ENCODE results near the gene HPCAL1.

The HPCAL1 gene

DNA sequence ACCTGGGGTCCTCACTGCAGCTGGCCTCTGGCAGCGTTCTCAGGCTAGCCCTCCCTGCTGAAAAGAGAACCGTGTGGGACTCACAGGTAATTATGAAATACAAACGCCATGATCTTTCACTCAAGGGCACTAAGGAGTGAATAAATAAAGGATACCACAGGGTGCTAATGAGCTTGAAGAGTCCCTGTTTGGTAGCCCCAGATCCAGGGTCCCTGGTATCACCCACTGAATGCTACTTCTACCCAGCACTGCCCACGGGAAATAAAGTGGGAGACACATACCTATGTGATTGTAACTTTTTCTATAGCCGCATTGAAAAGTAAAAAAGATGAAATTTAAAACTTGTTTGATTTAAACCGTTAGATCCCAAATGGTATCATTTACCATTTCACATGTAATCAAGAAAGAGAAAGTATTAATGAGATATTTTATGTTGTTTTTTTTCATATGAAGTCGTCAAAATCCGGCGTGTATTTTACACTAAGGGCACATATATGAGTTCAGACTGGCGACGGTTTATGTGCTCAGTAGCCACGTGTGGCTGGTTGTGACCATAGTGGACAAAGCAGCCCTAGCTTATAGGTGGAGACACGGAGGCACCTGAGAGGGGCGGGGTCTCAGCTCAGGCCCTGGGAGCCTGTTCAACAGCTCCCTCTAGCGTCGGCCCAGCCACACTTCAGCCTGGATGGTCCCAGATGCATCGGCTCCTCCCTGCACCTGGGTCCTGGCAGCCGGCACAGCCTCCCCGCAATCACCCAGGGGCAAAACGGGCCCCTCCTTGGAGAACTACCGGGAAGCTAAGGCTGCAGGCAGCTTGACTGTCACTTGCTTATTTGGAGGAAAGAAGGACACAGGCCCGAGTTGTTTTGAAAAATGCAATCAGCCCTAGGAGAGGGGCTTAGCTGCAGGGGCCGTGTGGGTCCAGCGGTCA is 106.2 kb downstream of the HPCAL1 start:
- H3K4me3 ChIP-seq, result peak overlapping the region in 3 of 7 experiments; percentile 4 to 13 (median 8)
- H3K27ac ChIP-seq, result peak overlapping the region in 17 of 21 experiments; percentile 0 to 75 (median 57)

DNA sequence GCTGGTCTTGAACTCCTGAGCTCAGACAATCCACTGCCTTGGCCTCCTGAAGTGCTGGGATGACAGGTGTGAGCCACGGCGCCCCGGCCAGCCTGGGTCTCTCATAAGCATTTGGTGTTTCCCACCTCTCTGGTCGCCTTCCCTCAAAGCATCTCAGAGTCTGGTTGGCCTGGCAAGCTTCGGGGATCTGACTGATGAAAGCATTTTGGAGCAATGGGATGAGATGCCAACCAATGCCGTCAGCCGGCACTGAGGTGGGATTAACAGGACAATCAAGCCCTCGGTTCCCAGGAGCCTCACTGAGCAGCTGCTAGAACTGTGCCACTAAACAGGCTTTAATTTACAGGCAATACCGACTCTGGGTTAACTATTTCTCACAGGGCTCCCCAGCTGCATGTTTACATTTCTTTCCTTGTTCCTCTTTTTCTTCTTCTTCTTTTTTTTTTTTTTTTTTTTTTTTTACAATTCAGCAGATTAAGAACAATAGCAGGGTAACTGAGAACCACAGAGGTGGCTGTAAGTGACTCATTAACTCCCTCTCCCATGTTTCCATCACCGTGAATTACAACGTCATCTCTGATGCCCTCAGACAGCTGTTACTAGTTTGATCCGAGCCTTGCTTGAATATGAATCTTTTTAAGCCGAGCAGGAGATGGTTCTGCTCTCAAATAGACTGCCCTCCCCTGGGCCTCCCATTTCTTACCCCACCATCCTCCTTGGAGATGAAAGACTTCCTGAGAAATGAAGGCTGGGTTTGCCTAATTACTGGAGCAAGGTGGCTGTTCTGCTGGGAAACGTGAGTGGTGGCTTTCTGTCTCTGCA is 107.5 kb downstream of the HPCAL1 start:
- H3K4me3 ChIP-seq, result no peak overlapping the region
- peak overlapping the region in 3 of 21 experiments; percentile 33 to 63 (median 58) for H3K27ac ChIP-seq

DNA sequence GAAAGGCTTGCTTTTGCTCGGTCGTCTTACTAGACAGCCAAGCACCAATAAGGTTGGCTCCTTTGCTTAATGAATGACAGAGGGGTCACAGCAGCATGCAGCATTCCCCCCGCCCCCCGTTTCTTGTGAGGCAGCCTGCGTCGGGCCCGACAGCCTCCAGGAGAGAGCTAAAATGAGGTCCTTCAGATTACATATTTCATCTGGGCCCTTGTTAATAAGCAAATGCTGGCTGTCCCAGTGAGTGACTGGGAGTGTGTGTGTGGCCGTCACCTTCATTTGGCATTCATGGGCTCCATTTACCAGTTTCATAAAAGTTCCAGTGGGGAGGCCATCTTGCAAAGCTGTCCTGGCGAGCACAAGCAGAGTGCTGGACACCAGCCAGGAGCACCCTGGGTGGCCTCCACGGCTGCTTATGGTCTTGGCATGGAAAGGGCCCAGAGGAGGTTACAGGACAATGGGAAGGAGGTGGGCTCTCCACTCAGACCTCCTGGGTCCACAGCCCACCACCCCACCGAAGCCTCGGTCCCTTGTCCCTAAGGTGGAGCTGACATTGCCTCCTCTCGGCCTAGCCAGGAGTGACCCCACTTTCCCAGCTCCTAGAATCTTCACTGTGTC is 108.2 kb downstream of the HPCAL1 start:
- H3K4me3 ChIP-seq, result no peak overlapping the region
- H3K27ac ChIP-seq, result no peak overlapping the region

DNA sequence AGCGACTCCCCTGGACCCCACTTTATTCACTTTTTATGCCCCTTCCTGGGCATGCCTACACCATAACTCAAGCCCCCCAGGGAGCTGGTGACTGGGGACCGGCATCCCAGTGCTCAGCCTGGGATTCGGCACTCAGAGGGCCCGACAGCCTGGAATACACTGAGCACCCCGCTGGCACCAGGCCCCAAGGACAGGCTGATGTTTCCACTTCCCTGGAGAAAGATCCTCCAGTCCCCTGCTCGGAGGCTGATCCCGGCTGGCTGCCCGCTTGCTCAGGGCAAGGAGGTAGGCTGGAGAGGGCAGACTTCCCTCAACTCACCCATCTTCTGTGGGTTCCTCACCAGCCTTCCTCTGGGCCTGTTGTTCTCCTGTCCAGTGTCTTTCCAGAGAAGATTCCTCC is 108.9 kb downstream of the HPCAL1 start:
- no peak overlapping the region for H3K27ac ChIP-seq
- no peak overlapping the region for H3K4me3 ChIP-seq

DNA sequence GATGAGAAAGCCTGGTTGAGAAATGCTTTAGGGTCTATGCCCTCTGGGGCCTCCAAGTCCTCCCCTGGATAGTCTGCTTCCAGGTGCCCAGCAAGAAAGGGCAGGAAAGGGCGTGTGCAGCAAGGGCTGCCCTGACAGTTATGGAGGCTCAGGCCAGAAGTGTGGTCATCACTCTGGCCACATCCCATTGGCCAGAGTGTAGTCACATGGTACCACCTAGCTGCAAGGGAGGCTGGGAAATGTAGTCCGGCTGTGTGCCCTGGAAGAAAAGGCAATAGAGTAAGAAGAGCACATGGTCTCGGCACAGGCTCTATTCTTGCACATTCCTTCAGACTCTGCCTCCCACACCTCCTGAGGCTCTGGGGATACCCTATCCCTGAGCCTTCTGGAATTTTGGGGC is 109.7 kb downstream of the HPCAL1 start:
- H3K27ac ChIP-seq, result no peak overlapping the region
- H3K4me3 ChIP-seq, result no peak overlapping the region

DNA sequence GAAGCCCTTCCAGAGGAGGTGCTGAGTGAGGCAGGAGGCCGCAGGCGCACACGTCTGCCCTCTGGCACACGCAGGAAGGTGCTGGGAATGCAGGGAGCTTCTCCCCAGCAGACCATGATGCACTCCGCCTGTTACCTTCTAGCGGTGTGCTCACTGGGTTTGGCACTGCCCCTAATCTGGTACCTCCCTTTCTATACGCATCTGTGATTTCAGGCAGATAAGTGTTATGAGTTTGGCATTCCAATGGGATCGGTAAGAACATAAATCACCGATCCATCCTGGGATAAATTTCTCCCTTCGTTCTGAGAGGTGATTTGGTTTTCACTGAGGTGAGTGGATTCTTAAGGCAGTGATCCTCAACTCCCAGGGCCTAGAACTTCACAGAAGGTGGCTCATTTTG is 110.8 kb downstream of the HPCAL1 start:
- no peak overlapping the region for H3K4me3 ChIP-seq
- H3K27ac ChIP-seq, result no peak overlapping the region

DNA sequence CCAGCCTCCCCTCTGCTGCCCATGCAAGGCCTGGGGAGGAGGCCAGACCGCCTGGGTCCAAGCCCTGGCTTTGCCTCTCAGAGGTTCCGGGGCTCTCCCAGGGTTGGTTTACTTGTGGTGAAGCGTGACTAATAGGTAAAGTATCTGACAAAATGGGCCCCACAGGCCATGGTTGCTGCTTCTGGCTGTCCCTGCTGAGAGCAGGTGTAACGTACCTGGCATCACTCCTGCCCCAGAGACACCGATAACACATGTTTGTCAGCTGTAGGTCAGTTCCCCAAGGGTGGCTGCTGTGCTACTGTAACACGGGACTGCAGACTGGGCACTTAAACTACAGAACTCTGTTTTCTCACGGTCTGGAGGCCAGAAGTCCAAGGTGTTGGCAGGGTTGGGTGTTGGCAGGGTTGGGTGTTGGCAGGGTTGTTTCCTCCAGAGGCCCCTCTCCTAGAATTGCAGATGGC is 111.3 kb downstream of the HPCAL1 start:
- Histone ChIP-seq H3K27ac (no peak overlapping the region), H3K4me3 (no peak overlapping the region)

DNA sequence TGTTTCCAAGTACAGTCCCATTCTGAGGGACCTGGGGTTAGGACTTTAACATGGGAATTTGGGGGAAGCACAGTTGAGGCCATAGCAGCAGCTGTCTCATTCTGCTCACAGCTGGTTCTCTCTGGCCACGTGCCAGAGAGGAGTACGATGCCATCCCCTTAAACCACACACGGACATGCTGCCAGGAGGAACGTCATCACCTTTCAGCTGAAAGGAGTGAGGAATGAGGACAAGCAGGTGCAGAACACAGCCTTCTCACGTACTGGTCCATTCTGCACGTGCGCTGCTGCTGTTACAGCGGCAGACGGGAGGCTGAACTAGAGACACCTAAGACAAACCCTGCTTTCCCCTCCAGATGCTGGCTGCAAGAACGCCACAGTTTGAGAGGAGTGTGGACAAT is 111.9 kb downstream of the HPCAL1 start:
- no peak overlapping the region for H3K4me3 ChIP-seq
- no peak overlapping the region for H3K27ac ChIP-seq

DNA sequence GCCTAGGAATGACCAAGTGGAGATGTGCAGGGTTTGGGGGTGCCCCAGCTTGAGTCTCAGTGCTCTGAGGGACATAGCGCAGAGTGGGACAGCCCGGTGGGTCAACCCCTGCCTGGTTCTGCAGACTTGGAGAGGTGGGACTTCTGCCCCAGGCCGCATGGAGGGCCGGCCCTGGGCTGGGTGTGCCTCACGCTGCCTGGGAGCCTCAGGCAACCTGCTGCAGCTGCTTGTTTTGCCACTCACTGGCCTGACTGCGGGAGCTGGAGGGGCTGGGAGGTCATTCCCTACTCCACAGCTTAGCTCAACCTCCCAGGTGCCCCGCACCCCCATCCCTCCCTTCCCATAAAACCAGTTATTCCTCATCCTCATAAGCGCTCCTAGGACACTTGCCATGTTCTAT is 112.3 kb downstream of the HPCAL1 start:
- no peak overlapping the region for H3K27ac ChIP-seq

DNA sequence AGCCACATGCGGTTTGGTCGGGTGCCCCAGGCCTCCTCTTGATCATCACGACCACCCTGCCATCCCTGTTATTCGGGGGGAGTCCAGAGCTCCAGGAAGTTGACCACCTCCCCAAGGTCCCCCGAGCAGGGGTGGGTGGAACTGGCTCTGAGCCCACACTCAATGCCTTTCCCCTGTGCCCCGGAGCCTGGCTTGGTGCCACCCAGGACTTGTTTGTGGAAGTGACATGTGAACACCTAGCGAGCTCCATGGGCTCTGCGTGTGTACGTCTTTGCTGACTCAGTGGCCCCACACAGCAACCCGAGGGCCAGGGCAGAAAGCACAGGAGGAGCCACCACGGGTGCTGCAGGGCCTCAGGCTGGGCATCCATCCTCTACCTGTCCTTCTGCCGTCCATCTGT is 112.9 kb downstream of the HPCAL1 start:
- H3K4me3 ChIP-seq, result no peak overlapping the region
- H3K27ac ChIP-seq, result no peak overlapping the region

More for the DNA sequence above, 112.3 kb downstream of the HPCAL1 start:
- H3K4me3 ChIP-seq, result no peak overlapping the region

DNA sequence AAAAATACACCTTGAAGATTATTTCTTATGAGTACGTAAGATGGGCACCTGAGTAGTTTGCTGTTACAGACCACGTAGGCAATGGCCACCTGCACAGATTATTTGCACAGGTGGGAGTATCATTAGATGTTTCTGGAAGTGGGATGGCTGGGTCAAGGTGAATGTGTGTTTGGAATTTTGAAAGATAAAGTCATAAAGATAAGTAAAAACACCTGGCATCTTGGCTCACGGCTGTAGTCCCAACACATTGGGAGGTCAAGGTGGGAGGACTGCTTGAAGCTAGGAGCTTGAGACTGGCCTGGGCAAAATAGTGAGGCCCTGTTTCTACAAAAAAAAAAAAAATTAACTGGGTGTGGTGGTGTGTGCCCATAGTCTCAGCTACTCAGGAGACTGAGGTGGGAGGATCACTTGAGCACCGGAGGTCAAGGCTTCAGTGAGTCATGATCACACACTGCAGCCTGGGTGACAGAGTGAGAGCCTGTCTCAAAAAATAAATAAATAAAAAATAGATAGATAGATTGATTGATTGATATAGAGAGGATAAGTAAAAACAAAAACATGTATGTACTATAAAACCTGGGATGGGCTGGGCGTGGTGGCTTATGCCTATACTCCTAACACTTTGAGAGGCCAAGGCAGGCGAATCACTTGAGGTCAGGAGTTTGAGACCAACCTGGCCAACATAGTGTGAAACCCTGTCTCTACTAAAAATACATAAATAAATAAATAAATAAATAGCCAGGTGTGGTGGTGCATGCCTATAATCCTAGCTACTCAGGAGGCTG is 115.0 kb downstream of the HPCAL1 start:
- Histone ChIP-seq H3K27ac (no peak overlapping the region), H3K4me3 (no peak overlapping the region)

DNA sequence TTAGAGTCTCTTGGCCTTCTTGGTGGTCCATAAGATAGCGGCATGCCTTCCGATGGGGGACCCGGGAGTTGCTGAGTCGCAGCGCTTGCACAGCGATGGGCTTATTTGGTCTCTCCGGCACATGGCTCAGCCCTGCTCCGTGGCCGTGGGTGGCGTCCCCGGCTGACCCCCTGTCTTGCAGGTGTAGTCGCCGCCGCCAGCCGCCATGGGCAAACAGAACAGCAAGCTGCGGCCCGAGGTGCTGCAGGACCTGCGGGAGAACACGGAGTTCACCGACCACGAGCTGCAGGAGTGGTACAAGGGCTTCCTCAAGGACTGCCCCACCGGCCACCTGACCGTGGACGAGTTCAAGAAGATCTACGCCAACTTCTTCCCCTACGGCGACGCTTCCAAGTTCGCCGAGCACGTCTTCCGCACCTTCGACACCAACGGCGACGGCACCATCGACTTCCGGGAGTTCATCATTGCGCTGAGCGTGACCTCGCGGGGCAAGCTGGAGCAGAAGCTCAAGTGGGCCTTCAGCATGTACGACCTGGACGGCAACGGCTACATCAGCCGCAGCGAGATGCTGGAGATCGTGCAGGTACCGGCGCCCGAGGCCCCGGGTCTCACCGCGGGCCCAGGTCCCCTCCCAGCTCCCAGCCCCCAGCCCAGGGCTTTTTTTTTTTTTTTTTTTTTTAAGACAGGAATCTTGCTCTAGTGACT is 117.0 kb downstream of the HPCAL1 start:
- no peak overlapping the region for H3K27ac ChIP-seq
- no peak overlapping the region for H3K4me3 ChIP-seq

DNA sequence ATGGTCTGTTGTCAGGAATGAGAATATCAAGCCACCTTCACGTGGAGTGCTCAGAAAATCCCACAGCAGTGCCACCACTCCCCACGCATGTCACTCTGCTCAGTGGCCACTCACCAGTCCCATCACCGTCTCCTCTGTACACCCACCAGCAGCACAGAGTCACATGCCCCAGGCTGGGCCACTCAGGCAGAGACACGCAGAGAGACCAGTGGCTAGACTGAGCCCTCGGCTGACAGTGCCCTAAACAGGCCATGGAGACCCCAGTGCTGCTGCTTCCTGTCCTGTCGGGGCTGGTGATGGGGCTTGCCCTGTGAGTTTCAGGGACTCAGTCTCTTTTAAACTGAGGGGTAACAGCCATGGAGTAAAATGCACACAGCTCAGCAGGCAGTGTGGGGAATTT is 119.5 kb downstream of the HPCAL1 start:
- H3K4me3 ChIP-seq, result no peak overlapping the region

DNA sequence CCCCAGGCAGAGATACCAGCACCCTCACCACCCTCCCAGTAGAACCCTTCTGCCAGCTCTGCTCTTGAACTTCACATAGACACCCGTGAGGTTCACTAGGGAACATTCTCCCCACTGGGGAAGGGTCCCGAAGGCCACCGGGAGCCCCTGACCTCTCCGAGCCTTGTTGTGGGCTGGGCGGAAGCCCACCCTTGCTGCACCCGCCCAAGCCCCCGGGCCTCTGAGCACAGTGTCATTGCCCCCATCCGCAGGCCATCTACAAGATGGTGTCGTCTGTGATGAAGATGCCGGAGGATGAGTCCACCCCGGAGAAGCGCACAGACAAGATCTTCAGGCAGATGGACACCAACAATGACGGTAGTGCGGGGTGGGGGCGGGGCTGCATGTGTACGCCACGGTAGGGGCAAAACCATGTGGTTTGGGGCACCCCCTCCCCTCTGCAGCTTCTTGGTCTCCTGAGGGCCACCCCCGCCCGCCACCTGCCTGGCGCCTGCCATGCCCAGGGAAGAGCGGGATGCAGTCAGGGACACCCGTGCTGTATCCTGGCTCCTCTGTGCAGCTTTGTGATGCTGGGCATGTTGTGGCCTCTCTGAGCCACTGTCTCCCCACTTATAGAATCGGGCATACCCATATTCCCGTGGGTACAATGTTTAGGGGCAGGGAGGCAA is 120.2 kb downstream of the HPCAL1 start:
- no peak overlapping the region for H3K4me3 ChIP-seq
- no peak overlapping the region for H3K27ac ChIP-seq

More for the DNA sequence above, 119.5 kb downstream of the HPCAL1 start:
- no peak overlapping the region for H3K27ac ChIP-seq

DNA sequence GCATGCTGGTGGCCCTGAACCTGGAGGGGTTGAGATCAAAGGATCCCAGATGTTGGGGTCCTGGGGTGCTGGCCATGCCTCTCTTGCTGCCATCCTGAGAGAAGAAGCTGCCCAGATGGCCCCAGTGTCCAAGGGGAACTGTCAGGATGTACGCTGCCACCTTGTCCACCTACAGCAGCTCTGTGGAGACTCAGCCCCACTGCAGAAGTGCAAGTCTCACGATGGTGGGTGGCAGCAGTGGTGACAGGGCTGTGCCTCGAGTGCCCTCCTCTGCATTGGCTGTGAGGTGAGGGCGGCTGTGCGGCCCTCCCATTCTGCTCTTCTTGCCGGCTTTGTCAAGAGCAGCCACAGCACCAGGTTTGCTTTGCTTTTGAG is 120.7 kb downstream of the HPCAL1 start:
- Histone ChIP-seq H3K27ac (no peak overlapping the region), H3K4me3 (no peak overlapping the region)

DNA sequence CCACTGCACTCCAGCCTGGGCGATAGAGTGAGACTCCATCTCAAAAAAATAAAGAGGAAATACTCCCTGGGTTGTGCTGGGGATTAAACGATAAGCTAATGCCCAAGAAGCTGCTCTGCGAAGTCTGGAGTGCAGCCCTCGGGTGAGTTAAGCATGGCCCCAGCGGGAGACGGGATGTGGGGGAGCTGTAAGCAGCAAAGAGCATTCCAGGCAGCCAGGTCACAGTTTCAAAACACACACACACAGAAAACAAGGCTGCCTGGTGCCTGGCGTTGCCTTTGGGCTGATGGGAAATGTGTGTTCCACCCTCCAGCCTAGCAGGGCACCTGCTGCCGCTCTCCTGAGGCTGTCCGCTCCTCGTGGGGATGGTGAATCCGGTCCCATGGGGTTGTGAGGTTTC is 121.3 kb downstream of the HPCAL1 start:
- H3K27ac ChIP-seq, result no peak overlapping the region
- no peak overlapping the region for H3K4me3 ChIP-seq

DNA sequence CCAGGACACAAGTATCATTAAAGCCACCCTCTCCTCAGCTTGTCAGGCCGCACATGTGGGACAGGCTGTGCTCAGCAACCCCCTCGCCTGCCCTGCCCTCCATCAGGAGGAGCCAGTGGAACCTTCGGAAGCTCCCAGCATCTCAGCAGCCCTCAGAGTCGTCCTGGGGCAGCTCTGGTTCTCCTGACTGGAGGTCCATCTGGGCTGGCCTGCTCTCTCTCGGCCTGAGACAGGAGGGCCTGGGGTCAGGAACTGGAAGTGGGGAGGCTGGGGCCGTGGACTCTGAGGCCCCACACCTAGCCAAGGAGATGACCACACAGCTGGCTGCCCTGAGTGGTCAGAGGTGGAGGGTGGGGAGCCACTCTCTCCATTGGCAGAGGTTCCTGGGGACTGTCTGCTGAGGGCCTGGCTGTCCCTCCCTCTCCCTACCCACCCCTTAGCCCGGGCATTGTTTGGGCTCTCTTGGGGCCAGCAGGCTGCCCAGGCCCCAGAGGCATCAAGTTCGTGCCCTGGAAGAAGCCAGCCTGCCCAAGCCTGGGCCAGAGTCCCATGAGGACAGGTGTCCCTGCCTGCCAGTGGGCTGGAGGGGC is 122.3 kb downstream of the HPCAL1 start:
- no peak overlapping the region for H3K4me3 ChIP-seq

DNA sequence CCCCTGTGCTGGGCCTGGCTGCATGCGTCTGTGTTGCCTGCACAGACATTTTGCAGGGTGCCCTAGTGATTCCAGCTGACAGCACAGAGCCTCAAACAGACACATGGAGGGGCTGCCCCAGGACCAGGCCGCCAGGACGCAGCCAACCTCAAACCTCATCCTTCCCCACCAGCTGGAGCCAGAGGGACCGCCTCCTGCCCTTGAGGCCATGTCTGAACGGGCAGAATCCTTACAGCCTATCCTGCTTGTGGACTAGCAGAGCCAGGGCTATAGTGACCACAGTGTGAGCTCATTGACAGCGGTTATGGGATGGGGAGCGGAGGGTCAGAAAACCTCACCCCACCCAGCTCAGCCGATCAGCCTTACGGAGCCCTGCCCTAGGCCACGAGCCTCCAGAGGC is 123.0 kb downstream of the HPCAL1 start:
- Histone ChIP-seq H3K27ac (no peak overlapping the region), H3K4me3 (no peak overlapping the region)

More for the DNA sequence above, 122.3 kb downstream of the HPCAL1 start:
- no peak overlapping the region for H3K27ac ChIP-seq

All from skin epidermis (tissue), 12 donors.